ENCODE results near the gene BSND. TPM values are rescaled to one million over a fixed set of nuclear protein-coding genes. Genes with fewer than 3 reads are reported as not detected.

Gene BSND
- total and polyA plus RNA-seq, 9 donors: 0.10 to 0.46 (median 0.10) TPM; not detected in 6

- H3K27me3 ChIP-seq: no peaks in the 10 kb centered on the region
- H3K4me3 ChIP-seq: no peak overlapping the region
- DNase-seq: no peak
- intact Hi-C loops (cut with DNase I): no loop called here
- no peaks in the 10 kb centered on the region for H3K36me3 ChIP-seq
- TF ChIP-seq POLR2A (IDR thresholded peaks at IDR 0.05): no peak
- no peak for TF ChIP-seq CTCF (IDR thresholded peaks at IDR 0.05)
- TF ChIP-seq EP300 (IDR thresholded peaks at IDR 0.05): no peak
- no peak overlapping the region for H3K27ac ChIP-seq
- H3K4me1 ChIP-seq (ENCODE audit: insufficient read depth): no peaks in the 10 kb centered on the region
- WGBS, 3 donors: 82 to 86% (median 84%) methylated on average over 12 of the region's 12 CpGs
- H3K9me3 ChIP-seq: no peaks in the 10 kb centered on the region
Measured at GRCh38 chr1:55055084-55055882, 56.5 kb downstream of the BSND start.

GRCh38 chr1:55055951-55056631 lies 57.4 kb downstream of the BSND start:
- peak in 1 of 5 donors; percentile 31 for DNase-seq
- WGBS, 3 donors: 91 to 96% (median 92%) methylated on average over 27 to 42 of the region's 42 CpGs
- Histone ChIP-seq H3K36me3 (no peaks in the 10 kb centered on the region), H3K9me3 (no peaks in the 10 kb centered on the region), H3K27me3 (no peaks in the 10 kb centered on the region), H3K4me3 (no peak overlapping the region), H3K27ac (no peak overlapping the region), H3K4me1 (ENCODE audit: insufficient read depth) (no peaks in the 10 kb centered on the region)
- TF ChIP-seq CTCF (IDR thresholded peaks at IDR 0.05) (no peak), POLR2A (IDR thresholded peaks at IDR 0.05) (no peak), EP300 (IDR thresholded peaks at IDR 0.05) (no peak)
- intact Hi-C loops (cut with DNase I): no loop called here

GRCh38 chr1:55056632-55056992 lies 57.9 kb downstream of the BSND start:
- no peak for DNase-seq
- no peaks in the 10 kb centered on the region for H3K4me1 ChIP-seq (ENCODE audit: insufficient read depth)
- 94 to 96% (median 96%) methylated on average over 20 of the region's 20 CpGs for WGBS, 3 donors
- H3K4me3 ChIP-seq: no peak overlapping the region
- H3K27ac ChIP-seq: no peak overlapping the region
- H3K36me3 ChIP-seq: no peaks in the 10 kb centered on the region
- H3K9me3 ChIP-seq: no peaks in the 10 kb centered on the region
- intact Hi-C loops (cut with DNase I): no loop called here
- TF ChIP-seq CTCF (IDR thresholded peaks at IDR 0.05): no peak
- no peak for TF ChIP-seq POLR2A (IDR thresholded peaks at IDR 0.05)
- no peak for TF ChIP-seq EP300 (IDR thresholded peaks at IDR 0.05)
- no peaks in the 10 kb centered on the region for H3K27me3 ChIP-seq

- no peak overlapping the region for H3K27ac ChIP-seq
- intact Hi-C loops (cut with DNase I): no loop called here
- peak in 1 of 5 donors; percentile 27 for DNase-seq
- no peaks in the 10 kb centered on the region for H3K36me3 ChIP-seq
- 85 to 89% (median 87%) methylated on average over 14 to 15 of the region's 15 CpGs for WGBS, 3 donors
- no peak for TF ChIP-seq CTCF (IDR thresholded peaks at IDR 0.05)
- H3K4me3 ChIP-seq: no peak overlapping the region
- no peaks in the 10 kb centered on the region for H3K4me1 ChIP-seq (ENCODE audit: insufficient read depth)
- no peaks in the 10 kb centered on the region for H3K27me3 ChIP-seq
- no peaks in the 10 kb centered on the region for H3K9me3 ChIP-seq
Measured at GRCh38 chr1:55057270-55057955, 58.7 kb downstream of the BSND start.

All from ovary (tissue), 9 donors.